PC-3 (cell line): ENCODE results near the gene ZBTB7C. TPM values are rescaled to one million over a fixed set of nuclear protein-coding genes. Genes with fewer than 3 reads are reported as not detected.

Source experiments
- ATAC-seq: fragments of 200-7000 bp; cut with Tn5 transposase; 2 replicates; pipeline ENCODE4 v1.9.1; 2020; ENCODE audit warnings: mild to moderate bottlenecking, moderate library complexity
- BruUV-seq: library from RNA; stranded (reverse); fragments of 400-500 nt; replicated peaks from 2 replicates; lab custom pipeline; 2021; lab: Mats Ljungman, UMichigan
- CTCF ChIA-PET: fragments of 300-600 bp; sonication (Branson Sonifier 250); formaldehyde crosslinking; loops from one replicate; lab custom pipeline; 2022; ENCODE audit warnings: antibody characterized with exemption; lab: Charles Lee
- POLR2A ChIA-PET: fragments of 300-600 bp; sonication (Branson Sonifier 250); formaldehyde crosslinking; loops from one replicate; lab custom pipeline; 2022; ENCODE audit warnings: antibody characterized with exemption; ENCODE audit not compliant: unreplicated experiment; lab: Charles Lee
- DNase-seq: peaks from one replicate; pipeline ENCODE4 v3.0.0-alpha.2; 2015
- H2AFZ ChIP-seq: fragments of 300-600 bp; sonication (generic); 2 replicates; pipeline ENCODE4 v1.6.0; 2016; ENCODE audit warnings: antibody characterized with exemption, low read length
- H3F3A ChIP-seq: fragments of 300-600 bp; sonication (generic); one replicate; pipeline ENCODE4 v1.6.0; 2017; ENCODE audit warnings: antibody characterized with exemption, low read length, control low read depth, mild to moderate bottlenecking; ENCODE audit not compliant: unreplicated experiment
- H3K27ac ChIP-seq: fragments of 300-600 bp; sonication (generic); 2 replicates; pipeline ENCODE4 v1.5.1; 2016; ENCODE audit warnings: mild to moderate bottlenecking, low read length
- H3K27me3 ChIP-seq: fragments of 300-600 bp; sonication (generic); 2 replicates; pipeline ENCODE4 v1.6.1; 2016; ENCODE audit warnings: low read length, mixed read lengths
- H3K36me3 ChIP-seq: fragments of 300-600 bp; sonication (generic); 2 replicates; pipeline ENCODE4 v1.6.1; 2016; ENCODE audit warnings: low read depth, mixed run types, low read length, mixed read lengths
- H3K4me1 ChIP-seq: fragments of 300-600 bp; sonication (generic); 2 replicates; pipeline ENCODE4 v1.5.1; 2016; ENCODE audit warnings: low read length; ENCODE audit not compliant: insufficient read depth
- H3K4me2 ChIP-seq: fragments of 300-600 bp; sonication (generic); 2 replicates; pipeline ENCODE4 v1.6.0; 2016; ENCODE audit warnings: low read length
- H3K4me3 ChIP-seq: fragments of 300-600 bp; sonication (generic); 2 replicates; pipeline ENCODE4 v1.5.1; 2016; ENCODE audit warnings: mild to moderate bottlenecking, low read length, mixed read lengths
- H3K79me2 ChIP-seq: fragments of 300-600 bp; sonication (generic); 2 replicates; pipeline ENCODE4 v1.6.1; 2017; ENCODE audit warnings: low read length, mixed read lengths
- H3K9ac ChIP-seq: fragments of 300-600 bp; sonication (generic); 2 replicates; pipeline ENCODE4 v1.6.0; 2016; ENCODE audit warnings: mild to moderate bottlenecking, low read length
- H3K9me2 ChIP-seq: fragments of 300-600 bp; sonication (generic); replicated peaks from 2 replicates; pipeline ENCODE4 v1.6.1; 2016; ENCODE audit warnings: mixed run types, low read length, mixed read lengths
- H3K9me3 ChIP-seq: fragments of 300-600 bp; sonication (generic); 2 replicates; pipeline ENCODE4 v1.6.1; 2016; ENCODE audit warnings: low read length, mixed read lengths
- H4K20me1 ChIP-seq: fragments of 300-600 bp; sonication (generic); 2 replicates; pipeline ENCODE4 v1.6.1; 2016; ENCODE audit warnings: low read length, mixed read lengths
- CTCF ChIP-seq: fragments of 300-600 bp; sonication (generic); conservative IDR thresholded peaks from 2 replicates; pipeline ENCODE4 v1.5.1; 2017; ENCODE audit warnings: antibody characterized with exemption, low read depth, mild to moderate bottlenecking, low read length
- EZH2 ChIP-seq: fragments of 300-600 bp; sonication (generic); IDR thresholded peaks from one replicate; pipeline ENCODE4 v1.6.1; 2017; ENCODE audit warnings: antibody characterized with exemption, mild to moderate bottlenecking, low read length; ENCODE audit not compliant: unreplicated experiment
- EZH2phosphoT487 ChIP-seq: fragments of 300-600 bp; sonication (generic); IDR thresholded peaks from 2 replicates; pipeline ENCODE4 v1.6.1; 2018; ENCODE audit warnings: mild to moderate bottlenecking, antibody characterized with exemption, low read length, borderline replicate concordance
- intact Hi-C: fragments of 100-400 bp; cut with micrococcal nuclease; formaldehyde crosslinking; loops from 2 replicates; pipeline ENCODE4 v1.9.0; 2023
- total RNA-seq: library from RNA; depleted of rRNA; stranded (reverse); fragments of >200 nt; gene quantifications from 2 replicates; pipeline ENCODE4 v1.2.3, GENCODE V29; 2014

Gene ZBTB7C
- total RNA-seq, 1 experiment from 2014 or later, result 1.3 TPM

- no TSS peak for BruUV-seq
- ChIA-PET CTCF (no interaction called here), POLR2A (no interaction called here)
- Histone ChIP-seq H3K9me2 (no peaks in the 10 kb centered on the region), H3K79me2 (no peaks in the 10 kb centered on the region), H4K20me1 (no peaks in the 10 kb centered on the region), H3K9ac (no peak overlapping the region), H3K9me3 (no peaks in the 10 kb centered on the region), H3K36me3 (no peaks in the 10 kb centered on the region), H3K27me3 (no peaks in the 10 kb centered on the region), H3K4me1 (no peaks in the 10 kb centered on the region), H3K4me2 (no peak overlapping the region), H3K27ac (no peak overlapping the region), H3F3A (no peaks in the 10 kb centered on the region), H2AFZ (no peak overlapping the region), H3K4me3 (no peak overlapping the region)
- intact Hi-C loops, result no loop called here
- TF ChIP-seq CTCF (no peak), EZH2phosphoT487 (no peak), EZH2 (no peak)
- ATAC-seq, result no peak
- DNase-seq, result no peak
These were observed 342.9 kb downstream of the ZBTB7C start for GRCh38 chr18:48066225-48066652.

GRCh38 chr18:48065601-48065995, 343.6 kb downstream of the ZBTB7C start:
- H3K9me3 ChIP-seq, result no peaks in the 10 kb centered on the region
- no peaks in the 10 kb centered on the region for H3K36me3 ChIP-seq
- no peak overlapping the region for H3K27ac ChIP-seq
- no peaks in the 10 kb centered on the region for H3K79me2 ChIP-seq
- BruUV-seq, result no TSS peak
- ChIA-PET POLR2A (no interaction called here), CTCF (no interaction called here)
- no peak overlapping the region for H3K4me2 ChIP-seq
- ATAC-seq (no peak), DNase-seq (no peak)
- no peaks in the 10 kb centered on the region for H4K20me1 ChIP-seq
- TF ChIP-seq EZH2 (no peak), EZH2phosphoT487 (no peak), CTCF (no peak)
- H3K4me1 ChIP-seq, result no peaks in the 10 kb centered on the region
- H3K9ac ChIP-seq, result no peak overlapping the region
- H3K9me2 ChIP-seq, result no peaks in the 10 kb centered on the region
- no peak overlapping the region for H3K4me3 ChIP-seq
- no peaks in the 10 kb centered on the region for H3F3A ChIP-seq
- intact Hi-C loops, result no loop called here
- H3K27me3 ChIP-seq, result no peaks in the 10 kb centered on the region
- H2AFZ ChIP-seq, result no peak overlapping the region

- H3K9ac ChIP-seq, result no peak overlapping the region
- ChIA-PET POLR2A (no interaction called here), CTCF (no interaction called here)
- intact Hi-C loops, result no loop called here
- H4K20me1 ChIP-seq, result no peaks in the 10 kb centered on the region
- BruUV-seq, result no TSS peak
- H3F3A ChIP-seq, result no peaks in the 10 kb centered on the region
- no peaks in the 10 kb centered on the region for H3K27me3 ChIP-seq
- H3K36me3 ChIP-seq, result no peaks in the 10 kb centered on the region
- no peak overlapping the region for H3K4me3 ChIP-seq
- no peaks in the 10 kb centered on the region for H3K9me2 ChIP-seq
- no peak overlapping the region for H2AFZ ChIP-seq
- no peaks in the 10 kb centered on the region for H3K4me1 ChIP-seq
- no peaks in the 10 kb centered on the region for H3K9me3 ChIP-seq
- H3K27ac ChIP-seq, result no peak overlapping the region
- no peak for DNase-seq
- no peak for ATAC-seq
- no peak overlapping the region for H3K4me2 ChIP-seq
- no peaks in the 10 kb centered on the region for H3K79me2 ChIP-seq
- TF ChIP-seq EZH2phosphoT487 (no peak), CTCF (no peak), EZH2 (no peak)
These were observed 344.1 kb downstream of the ZBTB7C start for GRCh38 chr18:48064978-48065600.
